Right lobe of liver (tissue), 6 donors: ENCODE data around the gene ATXN7L3B. TPM values are rescaled to one million over a fixed set of nuclear protein-coding genes. Genes with fewer than 3 reads are reported as not detected.

Experiments
- ATAC-seq, 4 donors: fragments of 200-7000 bp; cut with Tn5 transposase; one replicate each; pipeline ENCODE4 v1.9.1; 2020; ENCODE audit warnings: mild to moderate bottlenecking in 4 of 4, moderate library complexity in 4 of 4
- DNase-seq, 3 donors: peaks; one replicate each; pipeline ENCODE4 v3.0.0-alpha.2; 2020
- H3K27ac ChIP-seq, 3 donors: fragments of 200-600 bp; one replicate each; pipeline ENCODE4 v1.8.0; 2022
- H3K27me3 ChIP-seq, 2 donors: fragments of 200-600 bp; one replicate each; pipeline ENCODE4 v1.8.0; 2022
- H3K36me3 ChIP-seq, 4 donors: fragments of 200-600 bp; sonication (generic) in 1 of 4; one replicate each; pipeline versions ENCODE4 v1.5.1 to v1.8.0; 2017 to 2022; ENCODE audit warnings: control low read depth in 1 of 4
- H3K4me1 ChIP-seq, 4 donors: fragments of 200-600 bp; sonication (generic) in 1 of 4; one replicate each; pipeline versions ENCODE4 v1.5.1 to v1.8.0; 2017 to 2022; ENCODE audit warnings: control low read depth in 1 of 4
- H3K4me3 ChIP-seq, 3 donors: fragments of 200-600 bp; one replicate each; pipeline ENCODE4 v1.8.0; 2022
- H3K9me3 ChIP-seq, 4 donors: fragments of 200-600 bp; sonication (generic) in 1 of 4; one replicate each; pipeline versions ENCODE4 v1.5.1 to v1.8.0; 2017 to 2022; ENCODE audit warnings: control low read depth in 1 of 4
- CTCF ChIP-seq, 4 donors: fragments of 200-600 bp in 3 of 4; fragments of 450-650 bp in 1 of 4; IDR thresholded peaks; one replicate each; pipeline versions ENCODE4 v1.5.1 to v1.8.0; 2016 to 2022; ENCODE audit warnings: antibody characterized with exemption in 4 of 4, mild to moderate bottlenecking in 2 of 4
- POLR2A ChIP-seq: fragments of 450-650 bp; IDR thresholded peaks from one replicate; pipeline ENCODE4 v1.6.1; 2017; ENCODE audit warnings: antibody characterized with exemption, mild to moderate bottlenecking
- WGBS: methylation state at CpG from one replicate; pipeline ENCODE4 v1.1.6; 2018; ENCODE audit warnings: low coverage, low lambda C conversion rate; ENCODE audit not compliant: insufficient coverage; ENCODE audit errors: missing lambda C conversion rate; 5-methylcytosine and 5-hydroxymethylcytosine counted together
- intact Hi-C, 2 donors: fragments of 100-400 bp; cut with DNase I; formaldehyde crosslinking; loops; one replicate each; pipeline versions ENCODE4 v1.11.2 to v1.14.1; 2022
- total RNA-seq, 6 experiments: library from RNA; depleted of rRNA in 2 of 6; stranded (reverse); fragments of >200 nt in 2 of 6; fragmentation: NEBNext Ultra II Directional in 3 of 6; extraction: Animal tissue kit (Norgen Biotek cat#: 25700) in 3 of 6; gene quantifications; one replicate each; pipeline versions ENCODE4 v1.1.0 to v1.2.4, GENCODE V29; 2016 to 2023
- donor health status: DM: no; HTN: yes; CAD: no.
- donor health status: DM: no; HTN: no; CAD: no.
- donor health status: DM: no; HTN: no; CAD: no.
- donor health status: DM: no; HTN: yes; CAD: no.
- donor health status: DM: no; HTN: yes; CAD: no.

ATXN7L3B gene
- total RNA-seq, 6 experiments from 2014 or later, result 10.8 to 16.6 (median 11.7) TPM

GRCh38 chr12:74537126-74537706, 419 bp upstream of the ATXN7L3B start:
- TF ChIP-seq POLR2A, result no peak
- TF ChIP-seq CTCF (IDR thresholded peaks at IDR 0.05), result peak; percentile 67 to 81 (median 76)
- WGBS, result 0% methylated on average over 8 of the region's 8 CpGs

GRCh38 chr12:74538491-74539258, 1.0 kb downstream of the ATXN7L3B start:
- Histone ChIP-seq H3K27me3 (no peaks in the 10 kb centered on the region), H3K4me3 (peak overlapping the region; percentile 65 to 93 (median 79)), H3K4me1 (peaks cover 0 to 28% (median 8%) of the 10 kb centered on the region in 4 donors), H3K36me3 (peaks cover 0 to 3% (median 1%) of the 10 kb centered on the region in 4 donors), H3K9me3 (no peaks in the 10 kb centered on the region), H3K27ac (peak overlapping the region; percentile 85 to 94 (median 87))
- intact Hi-C loops, result no loop called here
- DNase-seq (no peak), ATAC-seq (peak in 3 of 4 donors; percentile 11 to 26 (median 24))
- WGBS, result 7% methylated on average over 6 of the region's 7 CpGs
- no peak for TF ChIP-seq POLR2A
- TF ChIP-seq CTCF (IDR thresholded peaks at IDR 0.05), result no peak

More at GRCh38 chr12:74537126-74537706, 419 bp upstream of the ATXN7L3B start:
- peak; percentile 57 to 68 (median 64) for ATAC-seq
- peak overlapping the region; percentile 85 to 94 (median 87) for H3K27ac ChIP-seq
- H3K27me3 ChIP-seq, result no peaks in the 10 kb centered on the region
- intact Hi-C loops, result no loop called here
- H3K4me3 ChIP-seq, result peak overlapping the region; percentile 65 to 93 (median 79)
- H3K9me3 ChIP-seq, result no peaks in the 10 kb centered on the region
- peaks cover 0 to 3% (median 1%) of the 10 kb centered on the region in 4 donors for H3K36me3 ChIP-seq
- DNase-seq, result no peak
- H3K4me1 ChIP-seq, result peaks cover 0 to 28% (median 8%) of the 10 kb centered on the region in 4 donors

DNA sequence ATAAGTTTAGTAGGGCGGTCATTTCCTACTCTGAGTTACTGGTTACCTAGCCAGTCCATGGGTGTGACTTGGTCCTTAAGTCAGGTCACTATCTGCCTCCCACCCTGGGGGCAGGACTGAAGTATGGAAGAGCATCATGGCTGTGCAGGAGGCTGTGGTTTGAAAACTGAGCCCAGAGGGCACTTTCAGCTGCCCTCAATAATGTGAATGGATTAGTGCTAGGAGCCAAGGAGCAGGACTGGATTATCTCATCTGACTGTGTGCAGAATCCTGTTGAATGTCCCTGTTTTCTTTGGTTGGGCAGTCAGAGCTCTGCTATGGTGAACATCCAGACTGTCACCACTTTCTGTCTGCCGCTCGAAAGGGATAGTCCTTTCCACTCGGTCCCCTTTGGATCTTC, 1.6 kb downstream of the ATXN7L3B start:
- H3K27ac ChIP-seq, result no peak overlapping the region

More for the DNA sequence above, 1.6 kb downstream of the ATXN7L3B start:
- Histone ChIP-seq H3K36me3 (peaks cover 0 to 3% (median 1%) of the 10 kb centered on the region in 4 donors), H3K27me3 (no peaks in the 10 kb centered on the region), H3K4me1 (peaks cover 0 to 28% (median 8%) of the 10 kb centered on the region in 4 donors), H3K4me3 (peak overlapping the region in 2 of 3 donors; percentile 79 to 93), H3K9me3 (no peaks in the 10 kb centered on the region)
- no peak for DNase-seq
- intact Hi-C loops, result no loop called here
- WGBS, result 79% methylated on average over 3 of the region's 4 CpGs
- TF ChIP-seq CTCF (IDR thresholded peaks at IDR 0.05) (no peak), POLR2A (no peak)
- ATAC-seq, result no peak
